ENCODE measurements around the gene CCDC93.

- TF ChIP-seq POLR2A (IDR thresholded peaks at IDR 0.05; ENCODE audit: extremely low read depth, insufficient read length) (no peak), CTCF (IDR thresholded peaks at IDR 0.05; ENCODE audit: low read depth, low read length) (no peak)
Measured at GRCh38 chr2:118019821-118020220, 6.0 kb upstream of the CCDC93 start.
